GM12874 (cell line): ENCODE data around the gene MAL.

Source experiments
- TF ChIP-seq, protein P1 (sequence below): IDR thresholded peaks from 2 replicates; pipeline ENCODE4 v1.5.1; 2011; ENCODE audit warnings: low read depth, mild to moderate bottlenecking, control low read depth, low read length, moderate library complexity; ENCODE audit not compliant: insufficient read depth

Gene MAL

GRCh38 chr2:95025406-95026319, at the start of gene MAL:
Gene MAL, plus strand, starts transcription at chr2:95025708. Its CDS starts 85 bp downstream, at chr2:95025793.
- TF ChIP-seq, protein P1, sequence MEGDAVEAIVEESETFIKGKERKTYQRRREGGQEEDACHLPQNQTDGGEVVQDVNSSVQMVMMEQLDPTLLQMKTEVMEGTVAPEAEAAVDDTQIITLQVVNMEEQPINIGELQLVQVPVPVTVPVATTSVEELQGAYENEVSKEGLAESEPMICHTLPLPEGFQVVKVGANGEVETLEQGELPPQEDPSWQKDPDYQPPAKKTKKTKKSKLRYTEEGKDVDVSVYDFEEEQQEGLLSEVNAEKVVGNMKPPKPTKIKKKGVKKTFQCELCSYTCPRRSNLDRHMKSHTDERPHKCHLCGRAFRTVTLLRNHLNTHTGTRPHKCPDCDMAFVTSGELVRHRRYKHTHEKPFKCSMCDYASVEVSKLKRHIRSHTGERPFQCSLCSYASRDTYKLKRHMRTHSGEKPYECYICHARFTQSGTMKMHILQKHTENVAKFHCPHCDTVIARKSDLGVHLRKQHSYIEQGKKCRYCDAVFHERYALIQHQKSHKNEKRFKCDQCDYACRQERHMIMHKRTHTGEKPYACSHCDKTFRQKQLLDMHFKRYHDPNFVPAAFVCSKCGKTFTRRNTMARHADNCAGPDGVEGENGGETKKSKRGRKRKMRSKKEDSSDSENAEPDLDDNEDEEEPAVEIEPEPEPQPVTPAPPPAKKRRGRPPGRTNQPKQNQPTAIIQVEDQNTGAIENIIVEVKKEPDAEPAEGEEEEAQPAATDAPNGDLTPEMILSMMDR = no peak

- TF ChIP-seq, protein P1 = no peak
Measured at GRCh38 chr2:94977826-94978225, 47.7 kb upstream of the MAL start.

DNA sequence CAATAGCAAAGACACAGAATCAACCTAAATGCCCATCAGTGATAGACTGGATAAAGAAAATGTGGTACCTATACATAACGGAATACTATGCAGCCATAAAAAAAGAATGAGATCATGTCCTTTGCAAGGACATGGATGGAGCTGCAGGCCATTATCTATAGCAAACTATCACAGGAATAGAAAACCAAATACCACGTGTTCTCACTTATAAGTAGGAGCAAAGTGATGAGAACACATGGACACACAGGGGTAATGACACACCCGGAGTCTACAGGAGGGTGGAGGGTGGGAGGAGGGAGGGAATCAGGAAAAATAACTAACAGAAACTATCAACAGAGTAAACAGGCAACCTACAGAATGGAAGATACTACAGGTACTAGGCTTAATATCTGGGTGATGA, 46.6 kb upstream of the MAL start:
- TF ChIP-seq, protein P1 = no peak

GRCh38 chr2:94979406-94980375, 45.8 kb upstream of the MAL start:
- TF ChIP-seq, protein P1 = no peak

DNA sequence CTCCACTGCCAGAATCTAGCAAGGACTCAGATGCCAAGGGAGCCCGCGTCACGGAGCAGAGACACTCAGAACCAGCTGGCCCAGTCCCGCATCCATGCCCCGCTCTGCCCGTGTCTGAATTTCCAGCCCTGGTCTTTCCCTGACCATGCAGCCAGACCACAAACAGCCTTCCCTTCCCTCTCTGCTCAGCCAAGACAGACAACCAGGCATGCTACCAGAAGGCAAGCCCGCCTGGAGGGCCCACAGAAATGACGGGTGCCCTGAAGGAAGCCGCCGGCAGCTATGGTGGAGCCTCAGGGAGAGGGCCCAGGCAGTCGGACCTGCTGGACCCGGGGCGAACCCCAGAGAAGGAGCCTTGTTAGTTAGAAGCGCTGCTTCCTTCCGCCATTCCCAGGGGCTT, 45.1 kb upstream of the MAL start:
- TF ChIP-seq, protein P1 = no peak

- TF ChIP-seq, protein P1 = no peak
Measured at GRCh38 chr2:94982156-94982555, 43.4 kb upstream of the MAL start.

- TF ChIP-seq, protein P1 = no peak
Measured at GRCh38 chr2:94982675-94983074, 42.8 kb upstream of the MAL start.
